ENCODE data around the gene RIN2. TPM values are rescaled to one million over a fixed set of nuclear protein-coding genes. Genes with fewer than 3 reads are reported as not detected.

RIN2 gene
- total and polyA plus RNA-seq, 9 of the 15 experiments (the other 6 are each of a cell fraction or from before 2014, with no cell fraction given) = 0.09 TPM; not detected in 8

DNA sequence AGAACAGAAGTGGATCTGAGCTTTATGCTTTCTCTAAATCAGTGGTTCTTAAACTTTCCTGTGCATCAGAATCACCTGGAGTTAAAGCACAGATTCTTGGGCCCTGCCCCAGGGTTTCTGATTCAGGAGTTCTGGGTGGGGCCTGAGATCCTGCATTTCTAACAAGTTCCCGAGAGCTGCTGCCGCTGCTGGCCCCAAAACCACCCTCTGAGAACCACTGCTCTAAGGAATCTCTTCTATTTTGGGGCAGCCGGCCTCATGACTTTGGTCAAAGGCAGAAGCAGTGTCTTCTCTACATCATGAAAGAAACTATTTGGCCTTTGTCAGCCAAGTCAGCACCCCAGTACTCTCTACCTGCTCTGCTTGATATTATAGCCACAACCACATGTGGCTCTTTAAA, 42.1 kb upstream of the RIN2 start (continued):
- TF ChIP-seq RBFOX2 (IDR thresholded peaks at IDR 0.05; ENCODE audit: low read depth, low read length) (no peak), RB1 (IDR thresholded peaks at IDR 0.05; ENCODE audit: low read depth) (no peak), PHB2 (IDR thresholded peaks at IDR 0.05; ENCODE audit: low read depth) (no peak)

DNA sequence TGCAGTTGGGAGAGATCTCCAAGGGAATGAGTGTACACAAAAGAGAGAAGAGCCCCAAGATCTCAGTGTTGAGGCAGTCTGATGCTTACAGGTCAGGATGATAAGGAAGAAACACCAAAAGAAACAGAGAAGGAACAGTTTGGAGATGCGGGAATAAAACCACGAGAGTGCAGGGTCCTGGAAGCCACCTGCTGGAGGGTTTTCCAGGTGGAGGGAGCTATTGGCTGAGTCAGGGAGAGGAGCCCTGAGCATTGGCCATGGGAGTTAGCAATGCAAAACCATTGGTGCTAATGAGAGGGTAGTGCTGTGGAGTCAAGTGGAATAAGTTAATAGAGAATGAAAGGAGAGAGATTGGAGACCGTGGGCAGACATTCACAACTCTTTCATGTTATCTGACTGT, 39.2 kb upstream of the RIN2 start:
- FAIRE-seq (no peak), DNase-seq (ENCODE audit: extremely low read depth in 1 of 4, low spot score in 3 of 4) (no peak), ATAC-seq (no peak)
- Histone ChIP-seq H3K27ac (ENCODE audit: extremely low read depth, low read depth, low read length) (no peak overlapping the region), H3K27me3 (ENCODE audit: control insufficient read depth in 2 of 2, insufficient read depth in 2 of 2, low read length in 2 of 2) (no peaks in the 10 kb centered on the region; a peak in 1 of 5 replicates), H2AFZ (ENCODE audit: low read depth, low read length) (no peak overlapping the region), H3K9me1 (ENCODE audit: control insufficient read depth, insufficient read depth, low read length) (no peaks in the 10 kb centered on the region), H3K79me2 (ENCODE audit: control insufficient read depth, insufficient read depth, low read length) (no peaks in the 10 kb centered on the region), H3K4me1 (replicated peaks in 1 of 2; ENCODE audit: control insufficient read depth in 2 of 2, insufficient read depth in 2 of 2, low read length in 2 of 2) (no peaks in the 10 kb centered on the region), H3K4me3 (no peak overlapping the region), H3K9ac (ENCODE audit: insufficient read depth in 1 of 2, low read depth in 2 of 2, low read length in 2 of 2) (no peak overlapping the region), H4K20me1 (replicated peaks; ENCODE audit: control insufficient read depth, insufficient read depth, low read length) (no peaks in the 10 kb centered on the region), H3K4me2 (ENCODE audit: insufficient read depth, low read length) (no peak overlapping the region), H3K9me3 (replicated peaks; ENCODE audit: control insufficient read depth, insufficient read depth, low read depth, low read length) (no peaks in the 10 kb centered on the region), H3K36me3 (ENCODE audit: control insufficient read depth, insufficient read depth, low read length) (no peaks in the 10 kb centered on the region)
- in situ Hi-C loops (cut with MboI) = no loop called here
- ChIA-PET POLR2A (no interaction called here), CTCF (ENCODE audit: low intra/inter-chr PET ratio) (no interaction called here)
- intact Hi-C loops (cut with micrococcal nuclease) = no loop called here
- BruUV-seq (replicated peaks) = no TSS peak
- WGBS (ENCODE audit: insufficient coverage, low coverage, missing lambda C conversion rate) = 0% methylated on average over 2 of the region's 3 CpGs
- TF ChIP-seq, protein P1, sequence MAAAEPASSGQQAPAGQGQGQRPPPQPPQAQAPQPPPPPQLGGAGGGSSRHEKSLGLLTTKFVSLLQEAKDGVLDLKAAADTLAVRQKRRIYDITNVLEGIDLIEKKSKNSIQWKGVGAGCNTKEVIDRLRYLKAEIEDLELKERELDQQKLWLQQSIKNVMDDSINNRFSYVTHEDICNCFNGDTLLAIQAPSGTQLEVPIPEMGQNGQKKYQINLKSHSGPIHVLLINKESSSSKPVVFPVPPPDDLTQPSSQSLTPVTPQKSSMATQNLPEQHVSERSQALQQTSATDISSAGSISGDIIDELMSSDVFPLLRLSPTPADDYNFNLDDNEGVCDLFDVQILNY (CRISPR knock-in tag; IDR thresholded peaks at IDR 0.05) = no peak
- TF ChIP-seq ZKSCAN3 (CRISPR knock-in tag; IDR thresholded peaks at IDR 0.05) (no peak), PTTG1 (tag; IDR thresholded peaks at IDR 0.05; ENCODE audit: low read depth) (no peak), CHD4 (IDR thresholded peaks at IDR 0.05; ENCODE audit: insufficient read depth, insufficient replicate concordance, low read depth, low read length, poor library complexity, severe bottlenecking) (no peak), ZNF311 (CRISPR knock-in tag; IDR thresholded peaks at IDR 0.05) (no peak), MCM7 (IDR thresholded peaks at IDR 0.05) (no peak), SOX6 (IDR thresholded peaks at IDR 0.05) (no peak), PML (IDR thresholded peaks at IDR 0.05; ENCODE audit: low read length) (no peak), NFXL1 (CRISPR knock-in tag; IDR thresholded peaks at IDR 0.05) (no peak), POLR2H (tag; IDR thresholded peaks at IDR 0.05; ENCODE audit: low read depth) (no peak), MBD2 (IDR thresholded peaks at IDR 0.05; ENCODE audit: borderline replicate concordance, low read depth) (no peak), HSF4 (CRISPR knock-in tag; IDR thresholded peaks at IDR 0.05; ENCODE audit: borderline replicate concordance) (no peak), LCOR (CRISPR knock-in tag; IDR thresholded peaks at IDR 0.05) (no peak), BRF1 (IDR thresholded peaks at IDR 0.05; ENCODE audit: borderline replicate concordance, extremely low read depth, insufficient read length) (no peak), ZBTB7A (IDR thresholded peaks at IDR 0.05; ENCODE audit: borderline replicate concordance, control insufficient read depth, low read depth, low read length) (no peak)
- TF ChIP-seq, protein P2, sequence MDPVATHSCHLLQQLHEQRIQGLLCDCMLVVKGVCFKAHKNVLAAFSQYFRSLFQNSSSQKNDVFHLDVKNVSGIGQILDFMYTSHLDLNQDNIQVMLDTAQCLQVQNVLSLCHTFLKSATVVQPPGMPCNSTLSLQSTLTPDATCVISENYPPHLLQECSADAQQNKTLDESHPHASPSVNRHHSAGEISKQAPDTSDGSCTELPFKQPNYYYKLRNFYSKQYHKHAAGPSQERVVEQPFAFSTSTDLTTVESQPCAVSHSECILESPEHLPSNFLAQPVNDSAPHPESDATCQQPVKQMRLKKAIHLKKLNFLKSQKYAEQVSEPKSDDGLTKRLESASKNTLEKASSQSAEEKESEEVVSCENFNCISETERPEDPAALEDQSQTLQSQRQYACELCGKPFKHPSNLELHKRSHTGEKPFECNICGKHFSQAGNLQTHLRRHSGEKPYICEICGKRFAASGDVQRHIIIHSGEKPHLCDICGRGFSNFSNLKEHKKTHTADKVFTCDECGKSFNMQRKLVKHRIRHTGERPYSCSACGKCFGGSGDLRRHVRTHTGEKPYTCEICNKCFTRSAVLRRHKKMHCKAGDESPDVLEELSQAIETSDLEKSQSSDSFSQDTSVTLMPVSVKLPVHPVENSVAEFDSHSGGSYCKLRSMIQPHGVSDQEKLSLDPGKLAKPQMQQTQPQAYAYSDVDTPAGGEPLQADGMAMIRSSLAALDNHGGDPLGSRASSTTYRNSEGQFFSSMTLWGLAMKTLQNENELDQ (CRISPR knock-in tag; IDR thresholded peaks at IDR 0.05; ENCODE audit: borderline replicate concordance) = no peak
